ENCODE results near the gene DPP4. TPM values are rescaled to one million over a fixed set of nuclear protein-coding genes. Genes with fewer than 3 reads are reported as not detected.
"Not testable (repeated sequence)": the region's sequence is repeated elsewhere in the genome, so short reads cannot be mapped to it uniquely, and the experiment has no call there.

The DPP4 gene
- polyA plus RNA-seq, 2 of the 4 experiments (the other 2 are of a cell fraction), result 0.17 to 0.27 TPM

GRCh38 chr2:161954103-161954502, 119.9 kb downstream of the DPP4 start:
- no peak for FAIRE-seq
- ChIA-PET CTCF (interaction anchor here (0.9 to 1.2 kb wide), 2 partner anchors 163 to 368 kb away, joined by 3 read pairs; no protein-coding TSS in a partner anchor), POLR2A (no interaction called here)
- Histone ChIP-seq H3K9me3 (no peaks in the 10 kb centered on the region), H3K27ac (no peak overlapping the region), H3K4me1 (no peaks in the 10 kb centered on the region), H3K4me3 (no peak overlapping the region), H3K4me2 (no peak overlapping the region)
- no peak for ATAC-seq
- DNase-seq (ENCODE audit: low read depth in 1 of 2, low spot score in 1 of 2), result no peak
- peak; percentile 77; the same call in 1 of the 2 replicates for TF ChIP-seq RFX5 (IDR thresholded peaks at IDR 0.05)
- no peak for TF ChIP-seq NR3C1 (IDR thresholded peaks at IDR 0.05)

GRCh38 chr2:161953367-161953766, 120.6 kb downstream of the DPP4 start:
- H3K27ac ChIP-seq; H3K9me3 ChIP-seq; H3K4me3 ChIP-seq; FAIRE-seq; H3K4me2 ChIP-seq; H3K4me1 ChIP-seq; DNase-seq (ENCODE audit: low read depth in 1 of 2, low spot score in 1 of 2); POLR2A ChIA-PET; ATAC-seq: not testable (repeated sequence)
- CTCF ChIA-PET, result interaction anchor here (0.7 to 1.9 kb wide), 3 partner anchors 11 to 367 kb away, joined by 3 to 10 read pairs (median 3); no protein-coding TSS in a partner anchor
- 47% methylated on average over 9 of the region's 9 CpGs for WGBS (ENCODE audit: missing lambda C conversion rate)

- TF ChIP-seq ZNF302 (CRISPR knock-in tag; IDR thresholded peaks at IDR 0.05) (no peak), POLR2AphosphoS2 (conservative IDR thresholded peaks at IDR 0.05; ENCODE audit: low read length) (no peak), FOSB (CRISPR knock-in tag; IDR thresholded peaks at IDR 0.05) (no peak), CBX8 (IDR thresholded peaks at IDR 0.05) (no peak), RARB (CRISPR knock-in tag; IDR thresholded peaks at IDR 0.05) (no peak), MYC (IDR thresholded peaks at IDR 0.05; ENCODE audit: borderline replicate concordance, low read length) (no peak), NPAS2 (CRISPR knock-in tag; IDR thresholded peaks at IDR 0.05; ENCODE audit: borderline replicate concordance) (no peak), RFX5 (IDR thresholded peaks at IDR 0.05) (no peak), CTCF (IDR thresholded peaks at IDR 0.05) (no peak), HEYL (CRISPR knock-in tag; IDR thresholded peaks at IDR 0.05) (no peak), USF2 (IDR thresholded peaks at IDR 0.05) (no peak), EP300 (IDR thresholded peaks at IDR 0.05) (no peak), EHMT2 (IDR thresholded peaks at IDR 0.05; ENCODE audit: low read depth) (no peak), BHLHE40 (IDR thresholded peaks at IDR 0.05; ENCODE audit: low read depth, low read length) (no peak), ELK1 (IDR thresholded peaks at IDR 0.05; ENCODE audit: low read depth, low read length) (no peak), HOXA7 (CRISPR knock-in tag; IDR thresholded peaks at IDR 0.05) (no peak), BCL3 (IDR thresholded peaks at IDR 0.05) (no peak)
- WGBS (ENCODE audit: missing lambda C conversion rate), result 28% methylated on average over 4 of the region's 4 CpGs
- no peak for DNase-seq (ENCODE audit: low read depth in 1 of 2, low spot score in 1 of 2)
- POLR2A ChIA-PET, result no interaction called here
- no peak overlapping the region for H3K4me2 ChIP-seq
- FAIRE-seq, result no peak
- no peaks in the 10 kb centered on the region for H3K4me1 ChIP-seq
- H3K9me3 ChIP-seq, result no peaks in the 10 kb centered on the region
- ATAC-seq, result no peak
- no peak overlapping the region for H3K27ac ChIP-seq
- no peak overlapping the region for H3K4me3 ChIP-seq
- CTCF ChIA-PET, result interaction anchor here (0.7 to 1.9 kb wide), 2 partner anchors 11 to 366 kb away, joined by 3 to 10 read pairs; no protein-coding TSS in a partner anchor
These were observed 121.2 kb downstream of the DPP4 start for GRCh38 chr2:161952783-161953191.
